Adrenal gland (tissue), 12 donors: ENCODE measurements around the gene PRRT1. TPM values are rescaled to one million over a fixed set of nuclear protein-coding genes. Genes with fewer than 3 reads are reported as not detected.

Source experiments
- DNase-seq, 7 donors: peaks; one replicate each; pipeline ENCODE4 v3.0.0-alpha.2; 2019 to 2020
- H3K27ac ChIP-seq, 5 donors: fragments of 200-600 bp; sonication (generic) in 4 of 5; 1 replicate in 3 of 5; 2 replicates in 2 of 5; pipeline versions ENCODE4 v1.5.1 to v1.8.0; 2016 to 2020; ENCODE audit warnings: mild to moderate bottlenecking in 1 of 5
- H3K27me3 ChIP-seq: fragments of 200-600 bp; 2 replicates; pipeline ENCODE4 v1.8.0; 2021
- H3K36me3 ChIP-seq, 2 donors: fragments of 200-600 bp; replicated peaks in 1 of 2; 1 replicate in 1 of 2; 2 replicates in 1 of 2; pipeline versions ENCODE4 v1.5.1 to v1.8.0; 2018 to 2022
- H3K4me1 ChIP-seq, 2 donors: fragments of 200-600 bp; replicated peaks in 1 of 2; 1 replicate in 1 of 2; 2 replicates in 1 of 2; pipeline versions ENCODE4 v1.5.1 to v1.8.0; 2018 to 2021
- H3K4me3 ChIP-seq, 4 donors: fragments of 200-600 bp; sonication (generic) in 3 of 4; one replicate each; pipeline ENCODE4 v1.5.1; 2016 to 2018
- H3K9me3 ChIP-seq, 3 donors: fragments of 200-600 bp; sonication (generic) in 1 of 3; replicated peaks in 1 of 3; 1 replicate in 2 of 3; 2 replicates in 1 of 3; pipeline versions ENCODE4 v1.5.1 to v1.8.0; 2016 to 2021
- POLR2A ChIP-seq, 2 donors: fragments of 450-650 bp; IDR thresholded peaks; one replicate each; pipeline ENCODE4 v1.6.1; 2017; ENCODE audit warnings: antibody characterized with exemption in 2 of 2, mild to moderate bottlenecking in 2 of 2, moderate library complexity in 1 of 2
- WGBS, 4 donors: extraction: QIAGEN DNeasy Blood & Tissue Kit in 2 of 4; methylation state at CpG; one replicate each; pipeline versions ENCODE4 v1.1.5 to v1.1.7; 2013 to 2017; 5-methylcytosine and 5-hydroxymethylcytosine counted together
- intact Hi-C, 2 donors: fragments of 100-400 bp; cut with DNase I; formaldehyde crosslinking; loops; one replicate each; pipeline versions ENCODE4 v1.14.1 to v1.15.0; 2022 to 2023
- polyA plus RNA-seq, 3 donors: library from polyadenylated mRNA; stranded (reverse); fragments of 200-250 nt in 2 of 3; fragments of 350-450 nt in 1 of 3; fragmentation: Illumina TruSeq in 1 of 3; extraction: RNeasy Lipid Tissue Mini Kit (QIAGEN cat#74804) in 1 of 3; gene quantifications; one replicate each; pipeline ENCODE4 v1.2.3, GENCODE V29; 2013 to 2014
- total RNA-seq, 9 donors: library from RNA; depleted of rRNA in 4 of 9; stranded (reverse); fragments of >200 nt in 4 of 9; fragments of 120-200 nt in 1 of 9; fragmentation: NEBNext Ultra II Directional in 1 of 9; extraction: Animal tissue kit (Norgen Biotek cat#: 25700) in 1 of 9; gene quantifications; one replicate each; pipeline versions ENCODE4 v1.1.0 to v1.2.4, GENCODE V29; 2013 to 2023
- TF ChIP-seq, protein P1 (sequence below), 6 experiments: fragments of 450-650 bp in 4 of 6; fragments of 200-600 bp in 2 of 6; sonication (generic) in 1 of 6; IDR thresholded peaks; 1 replicate in 5 of 6; 2 replicates in 1 of 6; pipeline versions ENCODE4 v1.5.1 to v1.8.0; 2016 to 2021; ENCODE audit warnings: antibody characterized with exemption in 6 of 6, mild to moderate bottlenecking in 2 of 6, moderate library complexity in 1 of 6
- donor health status: healthy with polysubstance abuse.
- donor health status: Bipolar disorder and iron deficiency.
- donor health status: DM: yes; HTN: yes; CAD: no.
- donor health status: DM: no; HTN: no; CAD: no.
- donor health status: DM: no; HTN: no; CAD: no.
- donor health status: DM: yes; HTN: yes; CAD: no.

Gene PRRT1
- total and polyA plus RNA-seq, 12 donors, result 0.22 to 26.0 (median 2.0) TPM; not detected in 1

DNA sequence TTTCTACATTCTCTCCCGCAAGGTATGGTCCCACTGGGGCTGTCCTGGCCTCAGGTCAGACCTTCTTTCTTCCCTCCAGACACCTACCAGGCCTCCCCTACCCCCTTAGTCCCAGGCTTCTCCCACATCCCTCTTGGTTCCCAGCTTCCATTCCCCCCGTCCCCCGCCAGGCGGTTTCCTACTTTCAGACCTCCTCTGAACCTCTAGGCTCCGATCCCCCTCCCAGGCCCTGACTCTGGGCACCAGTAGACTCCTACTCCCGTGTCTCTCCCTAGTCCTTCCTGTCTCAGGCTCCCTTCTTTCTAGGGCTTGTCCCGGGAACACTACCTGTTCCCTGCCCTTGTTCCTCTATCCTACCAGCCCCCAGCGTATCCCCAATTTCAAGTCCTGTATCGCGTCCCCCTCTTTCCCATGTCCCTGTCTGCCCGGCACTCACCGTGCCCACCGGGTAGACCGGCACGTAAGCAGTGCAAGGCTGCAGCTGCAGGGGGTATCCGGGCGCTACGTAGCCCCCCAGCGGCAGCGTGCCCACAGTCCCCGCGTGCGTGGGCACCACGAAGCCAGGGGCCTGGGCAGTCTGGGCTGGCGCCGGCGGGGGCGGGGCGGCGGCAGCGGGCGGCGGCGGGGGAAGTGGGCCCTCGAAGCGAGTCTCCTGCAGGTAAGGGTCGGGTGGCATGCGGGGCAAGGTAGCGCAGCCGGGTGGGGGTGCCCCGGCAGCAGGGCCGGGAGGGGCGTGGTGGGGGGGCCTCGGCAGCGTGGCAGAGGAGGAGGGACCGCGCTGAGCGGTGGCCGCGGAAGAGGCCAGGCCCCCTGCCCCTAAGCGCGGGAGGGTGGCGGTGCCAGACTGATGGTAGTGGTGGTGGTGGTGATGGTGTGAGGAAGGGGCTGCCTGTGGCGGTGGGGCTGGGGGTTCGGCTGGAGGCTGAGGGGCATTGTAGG lies 1.5 kb downstream of the PRRT1 start:
- H3K36me3 ChIP-seq, result no peaks in the 10 kb centered on the region
- H3K4me1 ChIP-seq, result peaks cover 14 to 19% of the 10 kb centered on the region in 2 donors
- WGBS, 4 donors, result 55 to 76% (median 64%) methylated on average over 30 to 55 of the region's 55 CpGs
- no peaks in the 10 kb centered on the region for H3K27me3 ChIP-seq
- H3K27ac ChIP-seq, result no peak overlapping the region
- no peaks in the 10 kb centered on the region for H3K9me3 ChIP-seq
- intact Hi-C loops, result no loop called here
- DNase-seq, result no peak
- no peak overlapping the region for H3K4me3 ChIP-seq
- TF ChIP-seq, protein P1, sequence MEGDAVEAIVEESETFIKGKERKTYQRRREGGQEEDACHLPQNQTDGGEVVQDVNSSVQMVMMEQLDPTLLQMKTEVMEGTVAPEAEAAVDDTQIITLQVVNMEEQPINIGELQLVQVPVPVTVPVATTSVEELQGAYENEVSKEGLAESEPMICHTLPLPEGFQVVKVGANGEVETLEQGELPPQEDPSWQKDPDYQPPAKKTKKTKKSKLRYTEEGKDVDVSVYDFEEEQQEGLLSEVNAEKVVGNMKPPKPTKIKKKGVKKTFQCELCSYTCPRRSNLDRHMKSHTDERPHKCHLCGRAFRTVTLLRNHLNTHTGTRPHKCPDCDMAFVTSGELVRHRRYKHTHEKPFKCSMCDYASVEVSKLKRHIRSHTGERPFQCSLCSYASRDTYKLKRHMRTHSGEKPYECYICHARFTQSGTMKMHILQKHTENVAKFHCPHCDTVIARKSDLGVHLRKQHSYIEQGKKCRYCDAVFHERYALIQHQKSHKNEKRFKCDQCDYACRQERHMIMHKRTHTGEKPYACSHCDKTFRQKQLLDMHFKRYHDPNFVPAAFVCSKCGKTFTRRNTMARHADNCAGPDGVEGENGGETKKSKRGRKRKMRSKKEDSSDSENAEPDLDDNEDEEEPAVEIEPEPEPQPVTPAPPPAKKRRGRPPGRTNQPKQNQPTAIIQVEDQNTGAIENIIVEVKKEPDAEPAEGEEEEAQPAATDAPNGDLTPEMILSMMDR (IDR thresholded peaks at IDR 0.05), result no peak
- TF ChIP-seq POLR2A (IDR thresholded peaks at IDR 0.05), result no peak

DNA sequence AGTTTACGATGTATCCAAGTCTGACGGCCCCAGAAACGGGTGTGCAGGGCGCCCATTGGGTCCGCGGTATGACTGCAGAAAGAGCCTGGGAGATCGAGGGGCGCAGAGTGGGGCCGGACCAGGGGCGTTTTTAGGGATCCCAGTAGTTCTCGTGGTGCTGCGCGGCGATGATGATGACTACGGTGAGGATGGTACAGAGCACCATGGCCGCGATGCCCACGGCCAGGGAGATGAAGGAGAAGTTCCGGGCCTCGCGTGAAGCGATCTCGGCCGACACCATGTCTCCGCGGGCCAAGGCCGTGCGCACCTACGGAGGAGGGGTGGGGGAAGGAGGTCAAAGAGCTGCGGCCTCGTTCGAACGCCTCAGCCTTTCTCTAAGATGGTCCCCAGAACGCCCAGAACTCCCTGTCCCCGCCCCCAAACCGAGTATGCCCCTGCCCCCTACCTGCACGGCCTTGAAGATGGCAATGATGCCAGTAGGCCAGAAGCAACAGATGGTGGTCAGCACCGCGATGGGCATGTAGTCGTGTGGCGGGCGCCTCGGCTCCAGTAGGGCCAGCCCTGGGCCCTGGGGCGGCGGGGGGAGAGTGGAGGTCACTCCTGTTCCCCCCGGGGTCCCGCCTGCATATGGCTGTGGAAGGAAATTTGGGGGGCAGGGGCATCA lies 2.5 kb downstream of the PRRT1 start:
- TF ChIP-seq, protein P1 (IDR thresholded peaks at IDR 0.05), result no peak
- TF ChIP-seq POLR2A (IDR thresholded peaks at IDR 0.05), result no peak
- peak overlapping the region in 1 of 4 donors; percentile 29 for H3K4me3 ChIP-seq
- H3K4me1 ChIP-seq, result peaks cover 7 to 13% of the 10 kb centered on the region in 2 donors
- 50 to 65% (median 59%) methylated on average over 18 to 47 of the region's 47 CpGs for WGBS, 4 donors
- H3K36me3 ChIP-seq, result no peaks in the 10 kb centered on the region
- no peak for DNase-seq
- intact Hi-C loops, result no loop called here
- H3K9me3 ChIP-seq, result no peaks in the 10 kb centered on the region
- no peaks in the 10 kb centered on the region for H3K27me3 ChIP-seq
- no peak overlapping the region for H3K27ac ChIP-seq

DNA sequence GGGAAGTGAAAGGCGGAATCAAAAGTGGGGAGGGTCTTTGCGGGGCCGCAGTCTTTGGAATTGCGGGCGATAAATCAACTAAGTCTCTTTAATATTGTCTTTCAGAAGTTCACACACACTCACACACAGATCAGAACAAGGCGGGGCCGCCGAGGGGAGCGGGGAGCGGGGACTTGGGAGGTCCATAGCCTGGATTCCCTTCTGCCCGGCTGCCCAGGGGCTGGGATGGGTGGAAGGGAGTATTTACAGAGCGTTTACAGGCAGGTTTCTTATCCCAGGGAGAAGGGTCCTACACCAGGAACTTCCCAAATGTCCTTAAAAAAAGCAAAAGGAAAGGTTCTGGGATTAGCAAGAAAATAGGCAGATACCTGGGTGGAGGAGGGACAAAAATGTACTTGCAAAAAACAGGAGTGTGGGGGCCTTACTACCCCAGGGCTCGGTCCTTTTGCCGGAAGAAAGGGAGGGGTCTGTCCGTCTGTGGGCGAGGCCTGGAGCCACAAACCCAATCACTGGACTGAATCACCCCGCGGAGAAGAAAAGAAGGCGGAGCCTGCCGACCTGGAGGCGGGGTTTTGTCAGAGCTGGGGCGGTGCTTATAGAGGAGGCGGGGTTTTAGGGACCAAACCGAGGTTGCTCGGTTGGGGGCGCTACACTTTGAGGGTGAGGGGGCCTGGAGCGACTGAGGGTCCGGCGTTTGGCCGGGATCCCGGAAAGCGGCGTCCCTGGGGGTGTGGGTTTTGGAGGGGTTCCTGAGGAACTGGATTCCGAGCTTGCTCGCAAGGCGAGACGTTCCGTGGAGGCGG lies 3.2 kb downstream of the PRRT1 start:
- peak; percentile 52 to 81 (median 63) for DNase-seq
- H3K36me3 ChIP-seq, result no peaks in the 10 kb centered on the region
- WGBS, 4 donors, result 47 to 57% (median 49%) methylated on average over 38 to 39 of the region's 39 CpGs

More for the DNA sequence above, 3.2 kb downstream of the PRRT1 start:
- peaks cover 7 to 13% of the 10 kb centered on the region in 2 donors for H3K4me1 ChIP-seq
- no peak overlapping the region for H3K27ac ChIP-seq
- intact Hi-C loops, result no loop called here
- H3K9me3 ChIP-seq, result no peaks in the 10 kb centered on the region
- peak overlapping the region in 1 of 4 donors; percentile 29 for H3K4me3 ChIP-seq
- H3K27me3 ChIP-seq, result no peaks in the 10 kb centered on the region
- TF ChIP-seq POLR2A (IDR thresholded peaks at IDR 0.05), result no peak
- TF ChIP-seq, protein P1 (IDR thresholded peaks at IDR 0.05), result no peak
